ENCODE data around the gene CRIP2.

Gene CRIP2

GRCh38 chr14:105439179-105439578 is 35.4 kb upstream of the CRIP2 start:
- no peak for TF ChIP-seq CTCF (IDR thresholded peaks at IDR 0.05)

- no peak for TF ChIP-seq CTCF (IDR thresholded peaks at IDR 0.05)
Measured at GRCh38 chr14:105439710-105440553, 34.7 kb upstream of the CRIP2 start.

- TF ChIP-seq CTCF (IDR thresholded peaks at IDR 0.05): no peak
Measured at GRCh38 chr14:105440554-105440900, 34.1 kb upstream of the CRIP2 start.

- no peak for TF ChIP-seq CTCF (IDR thresholded peaks at IDR 0.05)
Measured at GRCh38 chr14:105440992-105441391, 33.6 kb upstream of the CRIP2 start.

GRCh38 chr14:105442125-105442524 is 32.5 kb upstream of the CRIP2 start:
- TF ChIP-seq CTCF (IDR thresholded peaks at IDR 0.05): no peak

- no peak for TF ChIP-seq CTCF (IDR thresholded peaks at IDR 0.05)
Measured at GRCh38 chr14:105442834-105443233, 31.8 kb upstream of the CRIP2 start.

- TF ChIP-seq CTCF (IDR thresholded peaks at IDR 0.05): no peak
Measured at GRCh38 chr14:105444859-105445258, 29.8 kb upstream of the CRIP2 start.

- no peak for TF ChIP-seq CTCF (IDR thresholded peaks at IDR 0.05)
Measured at GRCh38 chr14:105445290-105445689, 29.3 kb upstream of the CRIP2 start.
